HepG2 (cell line): ENCODE data around the gene DAZAP1. TPM values are rescaled to one million over a fixed set of nuclear protein-coding genes. Genes with fewer than 3 reads are reported as not detected.

ENCODE experiments used
- ATAC-seq: fragments of 200-7000 bp; cut with Tn5 transposase; 3 replicates; pipeline ENCODE4 v1.9.1; 2020; ENCODE audit warnings: mild to moderate bottlenecking, moderate library complexity
- BruUV-seq: library from RNA; stranded (reverse); fragments of 400-500 nt; replicated peaks from 2 replicates; lab custom pipeline; 2021; lab: Mats Ljungman, UMichigan
- CTCF ChIA-PET: fragments of 300-600 bp; formaldehyde crosslinking; extraction: SDS; loops from one replicate; lab custom pipeline; 2021; ENCODE audit warnings: low total read pairs, inconsistent platforms, low intra/inter-chr PET ratio; lab: Yijun Ruan, JAX
- POLR2A ChIA-PET: fragments of 350-600 bp; sonication (Branson Sonifier 250); formaldehyde crosslinking; loops from one replicate; lab custom pipeline; 2020; ENCODE audit warnings: antibody characterized with exemption, inconsistent platforms; lab: Yijun Ruan, JAX
- DNase-seq: peaks from one replicate; pipeline ENCODE4 v3.0.0-alpha.2; 2015; ENCODE audit warnings: low spot score
- FAIRE-seq: peaks from 3 replicates; lab custom pipeline; 2011; peaks lifted over from hg19 to GRCh38; lab: Jason Lieb, UNC
- H2AFZ ChIP-seq: one replicate; pipeline ENCODE4 v1.6.1; 2011; ENCODE audit warnings: low read length, inconsistent platforms
- H3K27ac ChIP-seq: fragments of 300-600 bp; 3 replicates; pipeline ENCODE4 v1.8.0; 2011; ENCODE audit warnings: mixed run types, mild to moderate bottlenecking, mixed read lengths, low read length, inconsistent platforms; ENCODE audit not compliant: insufficient read depth; ENCODE audit errors: extremely low read length
- H3K27me3 ChIP-seq, 2 experiments: fragments of 200-600 bp in 1 of 2; 2 replicates in 1 of 2; 3 replicates in 1 of 2; pipeline versions ENCODE4 v1.6.0 to v1.8.0; 2011; ENCODE audit warnings: low read length in 2 of 2, mild to moderate bottlenecking in 2 of 2, moderate library complexity in 2 of 2, inconsistent platforms in 1 of 2; ENCODE audit not compliant: insufficient read depth in 2 of 2, control insufficient read depth in 1 of 2
- H3K36me3 ChIP-seq, 2 experiments: fragments of 200-600 bp in 1 of 2; replicated peaks in 1 of 2; 2 replicates in 1 of 2; 3 replicates in 1 of 2; pipeline versions ENCODE4 v1.5.1 to v1.8.0; 2011; ENCODE audit warnings: low read length in 2 of 2, inconsistent platforms in 1 of 2; ENCODE audit not compliant: insufficient read depth in 2 of 2, control insufficient read depth in 1 of 2
- H3K4me1 ChIP-seq: 2 replicates; pipeline ENCODE4 v1.5.1; 2012; ENCODE audit warnings: low read length, inconsistent platforms; ENCODE audit not compliant: insufficient read depth
- H3K4me2 ChIP-seq: 2 replicates; pipeline ENCODE4 v1.6.0; 2011; ENCODE audit warnings: low read depth, low read length, inconsistent platforms
- H3K4me3 ChIP-seq, 3 experiments: fragments of 200-600 bp in 1 of 3; sonication (generic), shearing (Covaris generic) in 1 of 3; replicated peaks in 1 of 3; 2 replicates each; pipeline ENCODE4 v1.5.1; 2011 to 2016; ENCODE audit warnings: low read length in 3 of 3, inconsistent platforms in 2 of 3, low read depth in 2 of 3, mild to moderate bottlenecking in 2 of 3, control low read depth in 1 of 3, mixed read lengths in 1 of 3; ENCODE audit not compliant: insufficient read depth in 1 of 3
- H3K79me2 ChIP-seq: one replicate; pipeline ENCODE4 v1.6.1; 2011; ENCODE audit warnings: low read length, inconsistent platforms; ENCODE audit not compliant: insufficient read depth
- H3K9ac ChIP-seq: 2 replicates; pipeline ENCODE4 v1.6.0; 2011; ENCODE audit warnings: mild to moderate bottlenecking, low read depth, low read length, inconsistent platforms; ENCODE audit not compliant: insufficient read depth
- H3K9me3 ChIP-seq: 2 replicates; pipeline ENCODE4 v1.5.1; 2012; ENCODE audit warnings: mild to moderate bottlenecking, low read length
- H4K20me1 ChIP-seq: 2 replicates; pipeline ENCODE4 v1.6.0; 2011; ENCODE audit warnings: inconsistent platforms, mild to moderate bottlenecking, low read length, moderate library complexity; ENCODE audit not compliant: insufficient read depth
- AGO2 ChIP-seq: fragments of 200-400 bp; formaldehyde crosslinking; optimal IDR thresholded peaks from 2 replicates; pipeline ENCODE3; 2017; ENCODE audit warnings: mild to moderate bottlenecking, low read depth, low read length, moderate library complexity
- FOXJ3 ChIP-seq: sonication (generic); formaldehyde crosslinking; IDR thresholded peaks from 2 replicates; pipeline ENCODE4 v1.4.0; 2020; ENCODE audit warnings: missing genetic modification reagents, mild to moderate bottlenecking, borderline replicate concordance
- FOXO1 ChIP-seq: sonication (generic); formaldehyde crosslinking; IDR thresholded peaks from 2 replicates; pipeline ENCODE4 v1.4.0; 2020; ENCODE audit warnings: missing genetic modification reagents
- HOMEZ ChIP-seq: IDR thresholded peaks from 2 replicates; pipeline ENCODE4 v1.6.1; 2016; ENCODE audit warnings: low read depth
- KDM4B ChIP-seq: sonication (generic); formaldehyde crosslinking; IDR thresholded peaks from 2 replicates; pipeline ENCODE4 v1.4.0; 2020; ENCODE audit warnings: missing genetic modification reagents
- MAFG ChIP-seq: sonication (generic); formaldehyde crosslinking; IDR thresholded peaks from 2 replicates; pipeline ENCODE4 v1.5.1; 2020; ENCODE audit warnings: mild to moderate bottlenecking, missing genetic modification reagents
- NPAS2 ChIP-seq: sonication (generic); formaldehyde crosslinking; IDR thresholded peaks from 2 replicates; pipeline ENCODE4 v1.8.0; 2022; ENCODE audit warnings: mild to moderate bottlenecking, missing genetic modification reagents, borderline replicate concordance
- RBFOX2 ChIP-seq: fragments of 200-400 bp; formaldehyde crosslinking; IDR thresholded peaks from 2 replicates; pipeline ENCODE4 v1.6.1; 2017; ENCODE audit warnings: low read depth, mild to moderate bottlenecking, low read length
- RFX3 ChIP-seq: IDR thresholded peaks from 2 replicates; pipeline ENCODE4 v1.6.1; 2016; ENCODE audit warnings: missing biosample characterization, missing genetic modification reagents
- SMARCE1 ChIP-seq: fragments of 450-650 bp; IDR thresholded peaks from 2 replicates; pipeline ENCODE4 v1.6.1; 2017; ENCODE audit warnings: borderline replicate concordance
- SOX6 ChIP-seq, 2 experiments: fragments of 450-650 bp in 1 of 2; sonication (generic) in 1 of 2; formaldehyde crosslinking in 1 of 2; IDR thresholded peaks; 2 replicates each; pipeline versions ENCODE4 v1.4.0 to v1.6.1; 2017 to 2020; ENCODE audit warnings: antibody characterized with exemption in 1 of 2, mild to moderate bottlenecking in 1 of 2, missing genetic modification reagents in 1 of 2
- ZFP91 ChIP-seq: sonication (generic); formaldehyde crosslinking; IDR thresholded peaks from 2 replicates; pipeline ENCODE4 v1.9.0; 2022; ENCODE audit warnings: missing genetic modification reagents, mild to moderate bottlenecking, borderline replicate concordance
- ZGPAT ChIP-seq: IDR thresholded peaks from 2 replicates; pipeline ENCODE4 v1.6.1; 2016; ENCODE audit warnings: mild to moderate bottlenecking
- ZIK1 ChIP-seq: sonication (generic); formaldehyde crosslinking; IDR thresholded peaks from 2 replicates; pipeline ENCODE4 v1.5.0; 2020; ENCODE audit warnings: mild to moderate bottlenecking, low read depth, missing genetic modification reagents, borderline replicate concordance
- ZNF788 ChIP-seq: sonication (generic); formaldehyde crosslinking; IDR thresholded peaks from 2 replicates; pipeline ENCODE4 v1.5.0; 2020; ENCODE audit warnings: mild to moderate bottlenecking, missing genetic modification reagents, borderline replicate concordance
- ZNF800 ChIP-seq: sonication (generic); formaldehyde crosslinking; IDR thresholded peaks from 2 replicates; pipeline ENCODE4 v1.4.0; 2020; ENCODE audit warnings: missing genetic modification reagents
- ZSCAN22 ChIP-seq: sonication (generic); formaldehyde crosslinking; IDR thresholded peaks from 2 replicates; pipeline ENCODE4 v1.4.0; 2020; ENCODE audit warnings: mild to moderate bottlenecking, missing genetic modification reagents
- WGBS: methylation state at CpG from one replicate; pipeline ENCODE4 v1.1.6; 2017; ENCODE audit warnings: low lambda C conversion rate; 5-methylcytosine and 5-hydroxymethylcytosine counted together
- in situ Hi-C: cut with HindIII; loops from 2 replicates; pipeline ENCODE4 v1.10.0; 2017; ENCODE audit warnings: low pct_unique_long_range_greater_than_20kb; ENCODE audit not compliant: extremely low pct_ligation_motif_present
- intact Hi-C: fragments of 100-400 bp; cut with micrococcal nuclease; formaldehyde crosslinking; loops from one replicate; pipeline ENCODE4 v1.10.0; 2022; ENCODE audit not compliant: unreplicated experiment
- polyA plus RNA-seq, 8 experiments: library from polyadenylated mRNA; depleted of rRNA in 3 of 8; stranded (reverse) in 7 of 8; unstranded in 1 of 8; fragments of >200 nt; fragmentation: Illumina TruSeq in 4 of 8; extraction: Trizol in 4 of 8; gene quantifications; 2 replicates each; pipeline versions ENCODE4 v1.2.1 to v1.2.3, GENCODE V29; 2011 to 2016; ENCODE audit warnings: low read depth in 4 of 8, missing spikeins in 1 of 8, mixed read lengths in 1 of 8; ENCODE audit not compliant: insufficient read depth in 1 of 8
- total RNA-seq, 5 experiments: library from RNA; depleted of rRNA; stranded (reverse); fragments of >200 nt; fragmentation: Illumina TruSeq; extraction: Trizol; gene quantifications; 2 replicates each; pipeline ENCODE4 v1.2.3, GENCODE V29; 2016; ENCODE audit warnings: low read depth in 1 of 5

Gene DAZAP1
- total and polyA plus RNA-seq, 2 of the 13 experiments (the other 11 are each of a cell fraction or from before 2014, with no cell fraction given): 63.3 to 79.2 TPM

- DNase-seq (no peak), ATAC-seq (peak; percentile 5; the same call in 1 of the 3 replicates), FAIRE-seq (no peak)
- H3K9me3 ChIP-seq: no peaks in the 10 kb centered on the region
- H3K27me3 ChIP-seq: no peaks in the 10 kb centered on the region
- in situ Hi-C loops: no loop called here
- peak overlapping the region; percentile 40 for H3K9ac ChIP-seq
- CTCF ChIA-PET: no interaction called here
- H4K20me1 ChIP-seq: 0 out of 2 replicates have a peak, but pooled peaks cover 3% of the 10 kb centered on the region
- H3K4me3 ChIP-seq: 0 out of 6 replicates have a peak overlapping the region, but pooled peaks of 1 of the 3 experiments have one; percentile 2
- WGBS: 66% methylated on average over 18 of the region's 26 CpGs
- H3K4me2 ChIP-seq: peak overlapping the region; percentile 58
- intact Hi-C loops: no loop called here
- H3K36me3 ChIP-seq: peaks cover 2 to 5% of the 10 kb centered on the region in 2 experiments; a peak in 2 of 5 replicates
- peaks cover 15% of the 10 kb centered on the region for H3K79me2 ChIP-seq
- H3K27ac ChIP-seq: peak overlapping the region; percentile 85
- H3K4me1 ChIP-seq: peaks cover 48% of the 10 kb centered on the region
- H2AFZ ChIP-seq: no peak overlapping the region
- no TSS peak for BruUV-seq
- POLR2A ChIA-PET: interaction anchor here (2.7 kb wide), 1 partner anchor 11 kb away, joined by 29 read pairs; the partner anchor contains the start of gene REEP6
- TF ChIP-seq HOMEZ (CRISPR knock-in tag) (no peak), ZNF788 (CRISPR knock-in tag) (peak; percentile 7; the same call in 1 of the 2 replicates), ZSCAN22 (no peak), ZFP91 (CRISPR knock-in tag) (peak; percentile 45; the same call in 1 of the 2 replicates), KDM4B (CRISPR knock-in tag) (peak; percentile 5; the same call in 1 of the 2 replicates), RBFOX2 (0 out of 2 replicates have a peak, but pooled peaks have one; percentile 7), MAFG (CRISPR knock-in tag) (no peak), RFX3 (CRISPR knock-in tag) (no peak), FOXO1 (CRISPR knock-in tag) (0 out of 2 replicates have a peak, but pooled peaks have one; percentile 2), FOXJ3 (CRISPR knock-in tag) (no peak), SOX6 (IDR thresholded peaks at IDR 0.05) (no peak), SOX6 (CRISPR knock-in tag; IDR thresholded peaks at IDR 0.05) (peak; percentile 26; the same call in 1 of the 2 replicates), ZNF800 (CRISPR knock-in tag) (no peak), AGO2 (peak; percentile 19), ZGPAT (CRISPR knock-in tag) (no peak), ZIK1 (CRISPR knock-in tag) (no peak), NPAS2 (no peak), SMARCE1 (no peak)
Observed at GRCh38 chr19:1481224-1481892, 74.0 kb downstream of the DAZAP1 start.
